Effector CD8-positive, alpha-beta T cell (primary cell): ENCODE measurements around the gene REN.

Source experiments
- DNase-seq: peaks from one replicate; lab custom pipeline; 2025; lab: John Stamatoyannopoulos, UW

The REN gene

GRCh38 chr1:204191456-204191855 lies 25.3 kb upstream of the REN start:
- DNase-seq, result no peak

- DNase-seq, result peak; percentile 30
These were observed 24.4 kb upstream of the REN start for GRCh38 chr1:204190212-204191211.

GRCh38 chr1:204188959-204189639 lies 23.0 kb upstream of the REN start:
- no peak for DNase-seq

- DNase-seq, result no peak
These were observed 20.5 kb upstream of the REN start for GRCh38 chr1:204186597-204186996.

GRCh38 chr1:204181116-204181515 lies 15.0 kb upstream of the REN start:
- no peak for DNase-seq

- no peak for DNase-seq
These were observed 14.0 kb upstream of the REN start for GRCh38 chr1:204180133-204180532.

DNA sequence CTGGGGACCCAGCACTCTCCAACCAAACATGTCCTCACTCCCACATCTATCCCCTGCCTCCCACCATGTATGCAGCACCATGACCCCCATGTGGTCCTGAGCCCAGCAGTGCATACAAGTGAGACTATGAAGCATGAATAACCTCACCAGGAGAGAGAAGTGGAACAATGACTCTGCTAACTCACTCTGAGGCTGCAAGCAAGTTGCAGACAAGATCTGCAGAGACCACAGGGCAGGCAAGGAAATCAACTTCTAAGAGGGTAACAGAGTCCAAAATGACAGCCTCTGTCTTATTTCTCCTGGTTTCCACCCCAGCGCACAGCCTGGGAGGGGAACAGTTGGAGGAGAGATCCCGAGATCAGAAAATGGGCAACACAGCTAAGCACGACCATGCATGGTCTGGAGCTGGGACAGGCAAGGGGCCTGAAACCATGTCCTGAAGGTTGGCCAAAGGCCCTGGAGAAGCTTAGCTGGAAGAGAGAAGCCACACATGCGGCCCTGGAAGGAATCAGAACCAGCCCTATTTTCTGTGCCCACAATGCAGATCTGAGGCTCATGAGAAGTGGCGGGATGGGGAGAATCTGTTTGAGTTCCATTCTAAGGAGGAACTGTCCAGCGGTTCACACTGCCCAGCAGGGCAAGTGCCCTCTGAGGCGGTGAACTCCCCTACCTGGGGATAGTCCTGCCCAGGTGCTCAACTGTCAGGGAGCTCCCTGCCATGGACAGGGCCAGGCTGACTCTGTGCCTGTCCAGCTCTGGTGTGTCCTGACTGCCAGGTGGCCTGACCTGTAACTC lies 12.5 kb upstream of the REN start:
- no peak for DNase-seq

DNA sequence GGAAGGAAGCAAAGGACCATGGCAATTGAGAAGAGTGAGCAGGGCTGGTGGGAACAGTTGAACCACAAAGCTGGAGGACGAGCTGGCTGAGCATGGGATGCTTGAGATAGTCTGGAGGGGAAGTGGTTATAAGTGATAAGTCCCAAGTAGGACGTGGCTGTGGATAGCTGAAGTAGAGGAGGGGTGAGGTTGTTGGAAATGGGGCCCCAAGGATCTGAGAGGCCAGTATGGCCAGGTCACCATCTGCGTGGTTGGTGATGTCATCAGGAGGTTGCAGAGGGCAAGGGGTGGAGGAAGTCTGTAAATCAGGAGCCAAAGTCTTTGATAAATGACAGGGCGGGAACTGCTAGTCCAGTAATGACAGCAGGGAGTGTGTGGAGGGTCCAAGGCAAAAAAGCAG lies 11.0 kb upstream of the REN start:
- DNase-seq, result no peak

- no peak for DNase-seq
These were observed 9.9 kb upstream of the REN start for GRCh38 chr1:204176049-204176448.

DNA sequence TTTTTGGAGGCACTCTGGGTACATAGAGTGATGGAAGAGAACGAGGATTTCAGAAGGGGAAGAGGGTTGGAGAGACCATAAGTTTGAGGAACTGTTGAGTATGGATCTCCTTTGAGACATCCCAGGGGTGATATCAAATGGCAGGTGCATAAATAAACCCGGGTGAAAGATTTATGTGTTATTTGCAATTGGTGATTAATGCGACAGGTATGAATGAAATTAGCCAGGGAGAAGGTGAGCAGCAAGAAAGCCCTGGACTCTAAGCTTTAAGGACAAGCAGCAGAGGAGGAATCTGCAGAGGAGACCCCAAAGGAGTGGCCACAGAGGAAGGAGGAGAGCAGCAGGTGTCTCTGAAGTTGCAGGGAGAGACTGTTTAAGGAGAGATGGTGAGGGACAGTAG lies 8.8 kb upstream of the REN start:
- no peak for DNase-seq

DNA sequence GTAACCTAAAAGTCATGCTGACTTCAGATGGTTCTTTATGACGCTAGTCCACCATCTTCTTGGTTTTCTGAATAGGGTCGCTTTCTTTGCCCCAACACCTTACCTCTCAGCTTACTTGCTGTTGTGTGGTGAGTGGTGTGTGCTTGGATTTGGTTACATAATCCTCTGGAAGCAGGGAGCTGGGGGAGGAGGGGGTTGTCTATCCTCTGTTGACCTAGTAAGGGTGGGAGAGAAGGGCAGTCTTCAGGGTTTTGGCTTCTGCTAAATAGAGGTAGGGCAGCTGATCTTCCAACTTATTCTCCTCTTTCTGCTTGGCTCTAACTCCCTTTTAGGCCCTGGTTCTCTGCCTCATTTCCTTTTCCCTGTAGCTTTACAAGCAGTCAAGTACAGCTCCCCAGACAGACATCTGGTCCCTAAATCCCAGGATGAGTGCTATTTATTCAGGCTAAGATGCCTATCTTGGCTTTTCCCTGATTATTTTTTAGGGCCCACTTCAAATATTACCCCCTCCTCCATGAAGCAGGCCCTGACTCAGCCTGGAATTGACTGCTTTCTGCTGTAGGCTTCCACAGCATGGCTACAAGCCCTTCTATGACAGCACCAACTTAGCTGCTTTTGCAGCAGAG lies 6.4 kb upstream of the REN start:
- DNase-seq, result no peak

DNA sequence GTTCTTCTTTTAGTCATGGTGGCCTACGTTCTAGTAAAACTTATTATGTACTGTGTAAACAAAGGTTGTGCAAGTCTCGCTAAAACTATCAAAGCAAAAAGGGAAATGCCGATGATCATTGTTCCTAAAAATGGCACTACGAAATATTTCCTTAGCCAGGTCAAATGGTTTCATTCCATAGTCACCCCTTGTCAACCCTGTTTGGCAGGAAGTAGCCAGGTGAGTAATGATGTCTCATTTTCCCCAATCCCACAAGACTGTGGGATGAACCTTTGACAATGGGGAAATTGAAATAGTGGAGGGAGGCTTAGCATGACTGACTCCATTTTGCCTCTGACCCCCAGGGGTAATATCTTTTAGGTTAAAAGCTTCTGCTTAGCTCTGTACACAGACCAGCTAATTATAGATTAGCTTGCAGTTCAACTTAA lies 5.6 kb upstream of the REN start:
- no peak for DNase-seq

DNA sequence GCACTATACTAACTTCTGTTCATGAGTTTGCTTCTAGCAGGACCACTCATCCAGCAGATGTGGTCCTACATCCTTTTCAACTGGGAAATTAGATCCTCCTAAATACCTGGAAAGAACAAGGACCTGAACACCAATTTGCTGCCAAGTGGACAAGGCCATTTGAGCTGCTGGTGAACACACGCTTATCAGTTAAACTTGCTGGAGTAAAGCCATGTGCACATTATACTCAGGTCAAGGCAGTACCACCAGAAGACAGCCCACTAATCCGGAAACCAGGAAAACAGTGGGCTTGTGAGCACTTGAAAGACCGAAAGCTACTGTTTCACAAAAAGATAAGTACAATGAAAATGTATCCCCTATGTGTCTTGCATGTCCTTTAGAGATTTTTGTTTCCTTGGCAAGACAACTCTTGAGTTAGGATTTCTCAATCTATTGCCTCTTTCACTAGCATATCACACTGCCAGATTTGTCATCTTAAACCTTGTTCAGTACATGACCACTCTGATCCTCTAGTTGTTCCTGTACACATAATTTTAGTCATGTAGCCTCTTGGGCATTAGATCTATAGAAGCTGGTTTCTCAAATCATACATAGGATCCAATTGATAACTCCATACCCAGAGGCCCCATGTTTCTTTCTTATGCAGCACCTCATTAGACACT lies 4.5 kb upstream of the REN start:
- no peak for DNase-seq

DNA sequence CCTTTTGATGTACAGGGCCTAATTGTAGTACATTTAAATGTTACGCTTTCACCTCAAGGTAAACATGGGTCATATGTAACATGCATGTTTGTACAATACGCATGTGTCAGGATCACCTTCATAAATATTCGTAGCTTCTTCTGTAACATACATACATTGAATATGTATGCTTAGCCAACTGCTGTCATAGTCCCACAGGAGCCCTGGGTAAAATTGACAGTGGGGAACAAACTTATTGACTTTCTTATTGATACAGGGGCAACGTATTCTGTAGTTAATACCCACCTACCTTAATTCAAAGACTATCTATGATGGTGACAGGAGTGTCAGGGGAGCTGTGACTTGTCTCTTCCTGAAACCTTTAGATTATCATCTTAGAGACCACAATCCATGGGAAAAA lies 3.7 kb upstream of the REN start:
- DNase-seq, result no peak

- no peak for DNase-seq
These were observed 1.6 kb upstream of the REN start for GRCh38 chr1:204167730-204168129.

DNA sequence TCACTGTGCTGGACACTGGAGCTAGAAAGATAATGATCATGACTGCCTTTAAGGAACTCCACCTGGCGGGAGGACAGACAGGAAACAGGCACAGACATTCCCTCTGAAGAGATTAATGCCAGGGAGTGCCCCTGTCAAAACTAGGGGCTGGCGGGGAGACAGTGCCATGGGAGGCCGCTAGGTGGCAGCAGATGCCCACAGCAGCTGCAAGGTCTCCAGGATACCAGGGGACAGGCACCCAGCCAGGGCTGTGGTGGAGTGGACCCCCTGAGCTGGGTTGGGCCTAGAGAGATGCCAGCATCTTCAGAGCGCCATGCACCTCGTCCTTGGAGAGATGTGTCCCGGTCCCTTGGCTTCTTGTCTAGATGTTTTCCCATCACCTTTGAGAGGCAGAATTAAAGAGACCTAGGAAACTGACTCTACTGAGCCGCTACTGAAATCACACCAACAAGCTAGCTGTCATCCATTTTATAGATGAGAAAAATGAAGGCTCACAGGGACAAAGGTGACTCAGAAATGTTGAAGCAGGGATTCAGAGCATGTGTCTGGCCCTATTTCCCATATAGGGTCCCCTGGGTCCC lies 3.6 kb downstream of the REN start:
- peak; percentile 71 for DNase-seq

- DNase-seq, result no peak
These were observed 4.3 kb downstream of the REN start for GRCh38 chr1:204161609-204162493.

- DNase-seq, result no peak
These were observed 8.2 kb downstream of the REN start for GRCh38 chr1:204157962-204158361.

- no peak for DNase-seq
These were observed 10.3 kb downstream of the REN start for GRCh38 chr1:204155881-204156280.
